Subcutaneous adipose tissue (tissue), 4 donors: ENCODE measurements around the gene PHACTR2. TPM values are rescaled to one million over a fixed set of nuclear protein-coding genes. Genes with fewer than 3 reads are reported as not detected.

Experiments used
- total RNA-seq, 4 donors: library from RNA; depleted of rRNA; stranded (reverse); fragments of >200 nt; gene quantifications; one replicate each; pipeline ENCODE4 v1.1.0, GENCODE V29; 2016
- TF ChIP-seq, protein P1 (sequence below): fragments of 450-650 bp; IDR thresholded peaks from one replicate; pipeline ENCODE4 v1.5.1; 2016; ENCODE audit warnings: low read depth, mild to moderate bottlenecking, control low read depth, antibody characterized with exemption, moderate library complexity

PHACTR2 gene
- total RNA-seq, 4 donors from 2014 or later, result 45.1 to 73.2 (median 52.8) TPM

DNA sequence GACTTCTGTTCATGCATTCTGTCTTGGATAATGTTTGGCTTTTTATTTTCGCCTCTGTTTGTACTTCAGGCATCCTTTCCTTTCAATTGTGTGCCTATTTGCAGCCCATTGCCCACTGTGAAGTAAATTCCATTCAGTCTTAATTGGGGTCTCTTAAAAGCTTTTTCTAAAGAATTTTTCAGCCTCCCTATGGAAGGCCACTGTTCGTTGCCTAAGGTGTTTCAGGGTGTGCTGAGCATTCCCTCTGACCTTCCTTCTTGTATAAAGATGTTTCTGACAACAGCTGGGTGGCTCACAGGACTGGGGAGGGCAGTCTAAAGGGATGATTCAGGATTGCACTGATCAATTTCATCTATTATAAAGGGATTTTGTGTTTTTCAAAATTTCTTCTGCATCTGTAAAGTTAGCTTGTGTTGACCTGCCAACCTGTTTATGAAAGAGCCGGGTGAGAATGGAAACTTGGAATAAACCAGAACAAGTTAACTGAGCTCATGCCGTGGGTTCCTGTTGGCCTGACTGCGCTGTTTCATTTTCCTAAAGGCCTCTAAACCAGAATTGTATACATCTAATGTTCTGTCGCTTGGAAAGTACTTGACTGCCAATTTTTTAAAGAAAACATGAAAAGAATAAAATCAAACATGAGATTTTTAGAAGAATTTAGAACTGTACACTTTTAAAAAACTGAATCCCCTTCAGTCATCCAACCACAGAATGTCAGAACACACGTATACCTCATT is 14.3 kb downstream of the PHACTR2 start:
- TF ChIP-seq, protein P1, sequence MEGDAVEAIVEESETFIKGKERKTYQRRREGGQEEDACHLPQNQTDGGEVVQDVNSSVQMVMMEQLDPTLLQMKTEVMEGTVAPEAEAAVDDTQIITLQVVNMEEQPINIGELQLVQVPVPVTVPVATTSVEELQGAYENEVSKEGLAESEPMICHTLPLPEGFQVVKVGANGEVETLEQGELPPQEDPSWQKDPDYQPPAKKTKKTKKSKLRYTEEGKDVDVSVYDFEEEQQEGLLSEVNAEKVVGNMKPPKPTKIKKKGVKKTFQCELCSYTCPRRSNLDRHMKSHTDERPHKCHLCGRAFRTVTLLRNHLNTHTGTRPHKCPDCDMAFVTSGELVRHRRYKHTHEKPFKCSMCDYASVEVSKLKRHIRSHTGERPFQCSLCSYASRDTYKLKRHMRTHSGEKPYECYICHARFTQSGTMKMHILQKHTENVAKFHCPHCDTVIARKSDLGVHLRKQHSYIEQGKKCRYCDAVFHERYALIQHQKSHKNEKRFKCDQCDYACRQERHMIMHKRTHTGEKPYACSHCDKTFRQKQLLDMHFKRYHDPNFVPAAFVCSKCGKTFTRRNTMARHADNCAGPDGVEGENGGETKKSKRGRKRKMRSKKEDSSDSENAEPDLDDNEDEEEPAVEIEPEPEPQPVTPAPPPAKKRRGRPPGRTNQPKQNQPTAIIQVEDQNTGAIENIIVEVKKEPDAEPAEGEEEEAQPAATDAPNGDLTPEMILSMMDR, result no peak

DNA sequence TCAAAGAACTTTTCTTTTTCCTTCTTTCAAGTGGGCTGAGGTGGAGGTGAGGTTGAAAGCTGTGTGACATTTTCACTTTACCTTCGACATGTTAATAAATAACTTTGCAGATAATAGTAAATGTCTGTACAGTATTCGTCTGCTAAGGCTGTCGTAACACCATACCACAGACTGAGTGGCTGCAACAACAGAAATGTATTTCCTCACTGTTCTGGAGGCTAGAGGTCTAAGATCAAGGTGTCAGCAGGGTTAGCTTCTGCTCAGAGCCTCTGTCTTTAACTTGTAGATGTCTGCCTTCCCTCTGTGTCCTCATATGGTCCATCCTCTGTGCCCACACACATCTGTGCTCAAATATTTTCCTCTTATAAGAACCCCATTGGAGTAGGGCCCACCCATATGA is 14.9 kb downstream of the PHACTR2 start:
- TF ChIP-seq, protein P1, result no peak

DNA sequence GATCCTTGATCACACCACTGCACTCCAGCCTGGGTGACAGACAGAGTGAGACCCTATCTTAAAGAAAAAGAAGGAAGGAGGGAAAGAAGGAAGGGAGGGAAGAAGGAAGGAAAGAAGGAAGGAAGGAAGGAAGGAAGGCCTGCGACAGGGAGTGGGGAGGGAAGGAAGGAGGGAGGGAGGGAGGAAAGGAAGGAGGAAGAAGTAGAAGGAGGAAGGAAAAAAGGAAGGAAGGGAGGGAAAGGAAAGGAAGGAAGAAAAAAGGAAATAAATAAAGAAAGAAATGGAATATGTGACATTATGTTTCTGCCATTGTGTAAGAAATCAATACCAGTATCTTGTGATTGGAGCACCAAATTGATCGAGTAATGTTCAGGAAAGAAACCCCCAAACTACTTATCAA is 16.2 kb downstream of the PHACTR2 start:
- TF ChIP-seq, protein P1, result no peak

DNA sequence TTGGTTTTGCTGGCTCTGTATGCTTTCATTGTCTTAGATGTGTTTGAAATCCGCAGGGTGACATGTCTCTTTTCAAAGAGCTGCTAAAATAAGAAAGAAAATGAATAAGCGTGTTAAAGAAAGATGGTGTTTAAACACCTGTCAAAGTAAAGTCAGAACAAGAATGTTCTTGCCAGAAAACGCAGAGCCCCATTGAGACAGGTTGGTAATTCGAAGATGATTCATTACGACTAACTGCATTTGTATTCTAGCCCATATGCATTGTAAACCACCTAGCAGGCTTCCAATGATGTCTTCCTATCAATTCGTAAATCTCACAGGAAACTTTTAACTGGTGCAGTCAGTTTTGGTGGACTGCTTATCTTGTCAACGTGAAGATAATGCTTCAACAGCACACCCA is 16.8 kb downstream of the PHACTR2 start:
- TF ChIP-seq, protein P1, result no peak

DNA sequence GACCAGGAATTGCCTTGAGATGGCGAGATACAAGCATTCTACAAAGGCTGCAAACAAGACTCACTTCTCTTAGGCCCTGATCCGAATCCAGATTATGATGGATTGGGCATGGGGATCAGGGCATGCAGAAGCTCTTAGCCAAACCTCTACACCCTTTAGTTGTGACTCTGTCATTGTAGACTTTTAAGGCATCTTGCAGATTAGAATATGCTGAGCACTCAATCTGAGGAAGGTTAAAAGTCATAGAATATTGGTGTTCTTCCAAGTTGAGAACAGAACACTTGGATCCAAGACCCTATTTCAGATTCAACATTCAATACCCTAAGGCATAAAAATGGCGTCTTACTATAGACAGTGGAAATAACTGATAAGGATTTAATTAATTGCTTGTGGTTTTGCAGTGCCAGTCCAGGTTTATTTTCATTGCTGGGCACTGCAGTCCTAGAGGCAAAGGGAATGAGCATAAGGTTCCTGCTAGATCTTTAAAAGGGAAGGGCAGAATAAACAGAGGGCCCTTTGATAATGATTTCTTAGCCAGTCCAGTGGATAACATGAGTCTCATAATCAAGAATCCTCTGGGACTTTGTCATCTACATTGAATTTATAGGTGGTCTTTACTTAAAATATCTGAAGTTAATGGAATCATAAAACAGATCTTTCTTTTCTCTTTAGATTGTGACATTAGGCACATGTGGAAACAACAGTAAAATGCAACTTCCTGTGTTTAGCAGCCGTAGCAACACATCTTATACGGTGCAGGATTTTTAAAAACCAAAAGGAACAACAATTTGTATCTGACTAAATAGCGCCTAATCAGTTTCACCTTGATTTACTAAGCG is 17.6 kb downstream of the PHACTR2 start:
- TF ChIP-seq, protein P1, result no peak

DNA sequence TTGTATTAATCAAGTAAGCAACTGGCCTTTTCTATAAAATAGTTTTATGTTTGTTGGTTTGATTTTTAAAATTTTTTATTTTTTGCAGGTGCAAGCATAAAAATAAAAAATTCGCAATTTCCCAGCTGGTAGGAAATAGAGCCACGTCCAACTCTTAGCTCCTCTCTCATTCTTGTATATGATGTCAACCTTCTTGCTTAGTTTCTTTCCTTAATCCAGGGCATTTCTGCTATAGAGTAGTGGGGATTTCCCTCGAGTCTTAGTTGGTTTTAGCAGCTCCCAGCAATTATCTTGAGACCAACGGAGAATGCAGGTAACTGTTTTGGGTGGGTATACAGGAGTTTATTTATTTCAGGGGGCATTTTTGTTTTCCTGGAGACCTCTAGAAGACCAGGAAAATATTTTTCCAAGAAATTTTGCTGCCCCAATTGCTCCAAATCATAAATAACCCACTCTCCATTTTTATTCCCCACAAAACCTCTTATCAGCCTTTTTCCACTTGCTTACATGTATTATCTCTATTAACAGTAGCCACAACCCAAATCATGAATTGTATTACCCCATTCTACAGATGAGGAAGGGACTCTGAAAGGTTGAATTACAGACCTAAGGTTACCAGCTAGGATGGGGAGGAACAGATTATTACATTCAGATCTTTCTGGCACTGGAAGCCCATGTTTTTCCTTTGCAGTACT is 18.4 kb downstream of the PHACTR2 start:
- TF ChIP-seq, protein P1, result no peak

DNA sequence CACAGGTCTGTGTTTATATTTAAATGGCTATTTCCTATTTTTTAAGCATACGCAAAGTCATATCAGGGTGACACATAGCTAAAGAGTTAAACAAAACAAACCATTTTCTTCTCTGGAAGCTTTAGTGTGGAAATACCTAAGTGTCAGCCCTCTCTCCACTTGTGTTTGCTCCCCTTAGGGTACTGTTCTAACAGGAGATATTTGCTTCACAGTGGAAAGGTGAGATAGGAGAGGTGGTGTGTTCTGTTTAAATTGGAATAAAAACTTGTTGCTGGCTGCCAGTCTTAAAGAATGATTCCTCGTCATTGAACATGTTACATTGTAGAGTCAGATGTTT is 18.9 kb downstream of the PHACTR2 start:
- TF ChIP-seq, protein P1, result no peak
